Tibial nerve (tissue), 4 donors: ENCODE results near the gene PLXNB2. TPM values are rescaled to one million over a fixed set of nuclear protein-coding genes. Genes with fewer than 3 reads are reported as not detected.

Source experiments
- DNase-seq, 2 donors: peaks; one replicate each; pipeline ENCODE4 v3.0.0-alpha.2; 2019; ENCODE audit warnings: low spot score in 2 of 2
- H3K27ac ChIP-seq, 4 donors: fragments of 200-600 bp; sonication (generic) in 3 of 4; one replicate each; pipeline ENCODE4 v1.5.1; 2017 to 2019; ENCODE audit warnings: mild to moderate bottlenecking in 1 of 4
- H3K27me3 ChIP-seq, 2 donors: fragments of 200-600 bp; sonication (generic) in 1 of 2; one replicate each; pipeline versions ENCODE4 v1.5.1 to v1.6.0; 2017 to 2019
- H3K36me3 ChIP-seq, 3 donors: fragments of 200-600 bp; sonication (generic); one replicate each; pipeline ENCODE4 v1.5.1; 2018 to 2019
- H3K4me1 ChIP-seq, 4 donors: fragments of 200-600 bp; sonication (generic) in 3 of 4; one replicate each; pipeline ENCODE4 v1.5.1; 2017 to 2019
- H3K4me3 ChIP-seq, 4 donors: fragments of 200-600 bp; sonication (generic) in 3 of 4; one replicate each; pipeline ENCODE4 v1.5.1; 2017 to 2019; ENCODE audit warnings: mild to moderate bottlenecking in 1 of 4, moderate library complexity in 1 of 4
- H3K9me3 ChIP-seq, 4 donors: fragments of 200-600 bp; sonication (generic) in 3 of 4; one replicate each; pipeline ENCODE4 v1.5.1; 2017 to 2019
- CTCF ChIP-seq, 5 experiments: fragments of 200-600 bp in 3 of 5; fragments of 450-650 bp in 2 of 5; sonication (generic) in 3 of 5; IDR thresholded peaks; one replicate each; pipeline ENCODE4 v1.5.1; 2016 to 2019; ENCODE audit warnings: antibody characterized with exemption in 5 of 5, mild to moderate bottlenecking in 3 of 5, moderate library complexity in 2 of 5
- EP300 ChIP-seq, 2 donors: sonication (generic); formaldehyde crosslinking; IDR thresholded peaks; one replicate each; pipeline ENCODE4 v1.6.1; 2017; ENCODE audit warnings: antibody characterized with exemption in 2 of 2, mild to moderate bottlenecking in 1 of 2
- POLR2A ChIP-seq, 2 donors: fragments of 450-650 bp; IDR thresholded peaks; one replicate each; pipeline ENCODE4 v1.6.1; 2017; ENCODE audit warnings: antibody characterized with exemption in 2 of 2, mild to moderate bottlenecking in 2 of 2, moderate library complexity in 2 of 2
- WGBS, 2 donors: methylation state at CpG; one replicate each; pipeline ENCODE4 v1.1.5; 2018; 5-methylcytosine and 5-hydroxymethylcytosine counted together
- total RNA-seq, 4 donors: library from RNA; depleted of rRNA; stranded (reverse); fragments of >200 nt; gene quantifications; one replicate each; pipeline ENCODE4 v1.1.0, GENCODE V29; 2016

Gene PLXNB2
- total RNA-seq, 4 donors from 2014 or later, result 135 to 193 (median 165) TPM

- H3K4me3 ChIP-seq, result no peak overlapping the region
- H3K27ac ChIP-seq, result no peak overlapping the region
- H3K27me3 ChIP-seq, result no peaks in the 10 kb centered on the region
- WGBS, 2 donors, result 91% methylated on average over 20 to 32 of the region's 40 CpGs
- H3K36me3 ChIP-seq, result peaks cover 24 to 97% (median 36%) of the 10 kb centered on the region in 3 donors
- DNase-seq, result no peak
- no peaks in the 10 kb centered on the region for H3K9me3 ChIP-seq
- peaks cover 0 to 36% (median 3%) of the 10 kb centered on the region in 4 donors for H3K4me1 ChIP-seq
- TF ChIP-seq POLR2A (IDR thresholded peaks at IDR 0.05) (no peak), CTCF (IDR thresholded peaks at IDR 0.05) (no peak), EP300 (IDR thresholded peaks at IDR 0.05) (no peak)
Measured at GRCh38 chr22:50286701-50287318, 20.6 kb downstream of the PLXNB2 start.

GRCh38 chr22:50286275-50286674, 21.2 kb downstream of the PLXNB2 start:
- Histone ChIP-seq H3K4me3 (no peak overlapping the region), H3K36me3 (peaks cover 24 to 97% (median 40%) of the 10 kb centered on the region in 3 donors), H3K4me1 (peaks cover 0 to 30% (median 0%) of the 10 kb centered on the region in 4 donors), H3K9me3 (no peaks in the 10 kb centered on the region), H3K27ac (no peak overlapping the region), H3K27me3 (no peaks in the 10 kb centered on the region)
- no peak for TF ChIP-seq CTCF (IDR thresholded peaks at IDR 0.05)
- no peak for TF ChIP-seq POLR2A (IDR thresholded peaks at IDR 0.05)
- TF ChIP-seq EP300 (IDR thresholded peaks at IDR 0.05), result no peak
- WGBS, 2 donors, result 85 to 92% methylated on average over 7 to 21 of the region's 21 CpGs
- DNase-seq, result no peak

GRCh38 chr22:50285568-50286229, 21.7 kb downstream of the PLXNB2 start:
- DNase-seq, result no peak
- TF ChIP-seq POLR2A (IDR thresholded peaks at IDR 0.05) (no peak), EP300 (IDR thresholded peaks at IDR 0.05) (no peak), CTCF (IDR thresholded peaks at IDR 0.05) (no peak)
- H3K9me3 ChIP-seq, result no peaks in the 10 kb centered on the region
- H3K4me3 ChIP-seq, result no peak overlapping the region
- H3K4me1 ChIP-seq, result peaks cover 0 to 25% (median 0%) of the 10 kb centered on the region in 4 donors
- no peak overlapping the region for H3K27ac ChIP-seq
- H3K36me3 ChIP-seq, result peaks cover 24 to 97% (median 45%) of the 10 kb centered on the region in 3 donors
- H3K27me3 ChIP-seq, result no peaks in the 10 kb centered on the region
- 92 to 96% methylated on average over 19 to 25 of the region's 34 CpGs for WGBS, 2 donors

- no peaks in the 10 kb centered on the region for H3K27me3 ChIP-seq
- peaks cover 0 to 18% (median 0%) of the 10 kb centered on the region in 4 donors for H3K4me1 ChIP-seq
- H3K36me3 ChIP-seq, result peaks cover 28 to 97% (median 45%) of the 10 kb centered on the region in 3 donors
- TF ChIP-seq POLR2A (IDR thresholded peaks at IDR 0.05) (no peak), CTCF (IDR thresholded peaks at IDR 0.05) (no peak), EP300 (IDR thresholded peaks at IDR 0.05) (no peak)
- WGBS, 2 donors, result 81 to 94% methylated on average over 4 to 6 of the region's 13 CpGs
- DNase-seq, result no peak
- H3K9me3 ChIP-seq, result no peaks in the 10 kb centered on the region
- H3K27ac ChIP-seq, result no peak overlapping the region
- no peak overlapping the region for H3K4me3 ChIP-seq
Measured at GRCh38 chr22:50284479-50284878, 23.0 kb downstream of the PLXNB2 start.

- H3K36me3 ChIP-seq, result peaks cover 25 to 97% (median 40%) of the 10 kb centered on the region in 3 donors
- H3K4me3 ChIP-seq, result no peak overlapping the region
- peaks cover 0 to 12% (median 0%) of the 10 kb centered on the region in 4 donors for H3K4me1 ChIP-seq
- H3K27me3 ChIP-seq, result no peaks in the 10 kb centered on the region
- no peaks in the 10 kb centered on the region for H3K9me3 ChIP-seq
- H3K27ac ChIP-seq, result no peak overlapping the region
- TF ChIP-seq POLR2A (IDR thresholded peaks at IDR 0.05) (no peak), CTCF (IDR thresholded peaks at IDR 0.05) (no peak), EP300 (IDR thresholded peaks at IDR 0.05) (no peak)
- WGBS, 2 donors, result 92 to 93% methylated on average over 25 to 30 of the region's 30 CpGs
- no peak for DNase-seq
Measured at GRCh38 chr22:50283821-50284220, 23.6 kb downstream of the PLXNB2 start.
